ENCODE data around the gene PSMB11.

DNA sequence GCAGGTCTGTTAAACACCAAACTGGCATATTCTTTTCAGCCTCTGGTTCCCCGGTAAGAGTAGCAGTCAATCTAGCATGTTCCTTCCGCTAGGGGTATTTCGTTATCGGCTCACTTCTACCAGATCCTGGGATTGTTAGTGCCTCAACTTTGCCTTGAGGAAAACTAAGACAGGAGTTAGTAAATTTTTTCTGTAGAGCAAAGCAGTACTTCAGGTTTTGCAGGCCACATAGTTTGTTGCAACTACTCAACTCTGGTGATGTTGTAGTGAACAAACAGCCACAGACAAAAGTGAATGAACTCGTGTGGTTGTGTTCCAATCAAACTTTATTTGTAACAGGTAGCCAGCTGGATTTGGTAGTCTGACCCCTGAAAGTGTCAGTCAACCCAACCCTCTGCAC lies 21.6 kb downstream of the PSMB11 start:
- TF ChIP-seq POLR2AphosphoS5 (IDR thresholded peaks at IDR 0.05; ENCODE audit: low read depth, low read length) = no peak
- no peak for TF ChIP-seq SIN3A (IDR thresholded peaks at IDR 0.05; ENCODE audit: borderline replicate concordance, insufficient read depth, low read length)
